Breast epithelium (tissue), 3 donors: ENCODE data around the gene RNLS.

Experiments used
- CTCF ChIP-seq, 3 donors: fragments of 450-650 bp; IDR thresholded peaks; one replicate each; pipeline ENCODE4 v1.5.1; 2016 to 2017; ENCODE audit warnings: antibody characterized with exemption in 3 of 3, mild to moderate bottlenecking in 3 of 3, moderate library complexity in 3 of 3
- POLR2A ChIP-seq: fragments of 450-650 bp; IDR thresholded peaks from one replicate; pipeline ENCODE4 v1.6.1; 2016; ENCODE audit warnings: antibody characterized with exemption, mild to moderate bottlenecking, moderate library complexity
- POLR2AphosphoS5 ChIP-seq, 3 donors: sonication (generic); formaldehyde crosslinking; IDR thresholded peaks; one replicate each; pipeline ENCODE4 v1.6.1; 2017; ENCODE audit warnings: antibody characterized with exemption in 3 of 3

DNA sequence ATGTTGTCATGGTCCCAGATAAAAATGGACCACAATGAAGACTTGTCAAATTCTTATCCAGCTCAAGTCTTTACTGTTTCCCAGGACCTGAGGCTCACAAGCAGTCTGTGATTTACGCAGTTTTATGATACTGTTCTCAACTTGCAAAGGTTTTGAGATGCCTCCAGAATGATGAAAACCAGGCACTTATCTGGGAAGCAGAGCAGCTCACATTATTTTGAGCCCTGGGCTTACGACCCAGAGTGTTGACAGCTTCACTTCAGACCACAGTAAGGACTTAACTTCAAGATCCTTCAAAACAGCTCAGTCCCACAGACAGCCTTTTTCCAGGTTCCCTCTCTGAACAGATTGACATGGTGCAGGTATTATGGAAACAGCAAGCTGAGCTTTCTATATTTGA, 236.1 kb downstream of the RNLS start:
- TF ChIP-seq CTCF (IDR thresholded peaks at IDR 0.05) = no peak
- TF ChIP-seq POLR2A = no peak
- no peak for TF ChIP-seq POLR2AphosphoS5 (IDR thresholded peaks at IDR 0.05)
